ENCODE results near the gene SIGLEC14. TPM values are rescaled to one million over a fixed set of nuclear protein-coding genes. Genes with fewer than 3 reads are reported as not detected.
"Not testable (repeated sequence)": the region's sequence is repeated elsewhere in the genome, so short reads cannot be mapped to it uniquely, and the experiment has no call there.

Gene SIGLEC14
- total RNA-seq, 1 experiment from 2014 or later: not detected

DNA sequence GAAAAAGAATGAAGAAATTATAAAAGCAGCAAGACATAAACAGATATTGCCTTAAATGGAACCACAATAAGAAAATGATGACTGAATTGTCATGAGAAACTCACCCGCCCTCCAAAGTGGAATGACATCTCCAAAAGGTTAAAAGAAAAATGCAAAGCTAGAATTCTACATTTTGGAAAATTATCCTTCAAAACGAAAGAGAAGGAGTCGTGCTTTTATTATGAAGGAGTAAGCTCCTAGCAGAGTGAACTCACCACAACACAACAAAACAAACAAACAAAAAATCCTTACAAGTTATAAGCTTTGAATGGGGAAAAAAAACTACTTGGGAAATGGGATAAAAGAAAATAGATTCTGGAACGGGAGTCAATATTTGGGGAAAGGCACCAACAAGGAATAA, 6.7 kb downstream of the SIGLEC14 start:
- H3K27ac ChIP-seq (ENCODE audit: low read depth, low read length, poor library complexity, severe bottlenecking): no peak overlapping the region
- no peaks in the 10 kb centered on the region for H3K9me3 ChIP-seq (ENCODE audit: low read depth, low read length, poor library complexity, severe bottlenecking)
- CTCF ChIA-PET: interaction anchor here (0.6 kb wide), 1 partner anchor 17 kb away, joined by 4 read pairs; no protein-coding TSS in a partner anchor
- DNase-seq (ENCODE audit: low spot score): no peak
- BruUV-seq (replicated peaks): no TSS peak
- TF ChIP-seq EZH2 (IDR thresholded peaks at IDR 0.05; ENCODE audit: borderline replicate concordance, low read depth, low read length, poor library complexity, severe bottlenecking): no peak
- TF ChIP-seq, protein P1, sequence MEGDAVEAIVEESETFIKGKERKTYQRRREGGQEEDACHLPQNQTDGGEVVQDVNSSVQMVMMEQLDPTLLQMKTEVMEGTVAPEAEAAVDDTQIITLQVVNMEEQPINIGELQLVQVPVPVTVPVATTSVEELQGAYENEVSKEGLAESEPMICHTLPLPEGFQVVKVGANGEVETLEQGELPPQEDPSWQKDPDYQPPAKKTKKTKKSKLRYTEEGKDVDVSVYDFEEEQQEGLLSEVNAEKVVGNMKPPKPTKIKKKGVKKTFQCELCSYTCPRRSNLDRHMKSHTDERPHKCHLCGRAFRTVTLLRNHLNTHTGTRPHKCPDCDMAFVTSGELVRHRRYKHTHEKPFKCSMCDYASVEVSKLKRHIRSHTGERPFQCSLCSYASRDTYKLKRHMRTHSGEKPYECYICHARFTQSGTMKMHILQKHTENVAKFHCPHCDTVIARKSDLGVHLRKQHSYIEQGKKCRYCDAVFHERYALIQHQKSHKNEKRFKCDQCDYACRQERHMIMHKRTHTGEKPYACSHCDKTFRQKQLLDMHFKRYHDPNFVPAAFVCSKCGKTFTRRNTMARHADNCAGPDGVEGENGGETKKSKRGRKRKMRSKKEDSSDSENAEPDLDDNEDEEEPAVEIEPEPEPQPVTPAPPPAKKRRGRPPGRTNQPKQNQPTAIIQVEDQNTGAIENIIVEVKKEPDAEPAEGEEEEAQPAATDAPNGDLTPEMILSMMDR (conservative IDR thresholded peaks at IDR 0.05; ENCODE audit: low read depth, low read length): no peak
- H3K4me1 ChIP-seq (ENCODE audit: insufficient read depth, low read length, poor library complexity, severe bottlenecking): no peaks in the 10 kb centered on the region
- POLR2A ChIA-PET (ENCODE audit: low non-redundant PET): no interaction called here
- peaks cover 14% of the 10 kb centered on the region for H3K27me3 ChIP-seq (replicated peaks; ENCODE audit: insufficient read depth, low read depth, low read length, poor library complexity)
- H3K36me3 ChIP-seq (ENCODE audit: insufficient read depth, low read length, poor library complexity, severe bottlenecking): no peaks in the 10 kb centered on the region
- H3K4me3 ChIP-seq (ENCODE audit: low read depth, low read length, poor library complexity, severe bottlenecking): no peak overlapping the region
- intact Hi-C loops (cut with micrococcal nuclease; ENCODE audit: unreplicated experiment): no loop called here

DNA sequence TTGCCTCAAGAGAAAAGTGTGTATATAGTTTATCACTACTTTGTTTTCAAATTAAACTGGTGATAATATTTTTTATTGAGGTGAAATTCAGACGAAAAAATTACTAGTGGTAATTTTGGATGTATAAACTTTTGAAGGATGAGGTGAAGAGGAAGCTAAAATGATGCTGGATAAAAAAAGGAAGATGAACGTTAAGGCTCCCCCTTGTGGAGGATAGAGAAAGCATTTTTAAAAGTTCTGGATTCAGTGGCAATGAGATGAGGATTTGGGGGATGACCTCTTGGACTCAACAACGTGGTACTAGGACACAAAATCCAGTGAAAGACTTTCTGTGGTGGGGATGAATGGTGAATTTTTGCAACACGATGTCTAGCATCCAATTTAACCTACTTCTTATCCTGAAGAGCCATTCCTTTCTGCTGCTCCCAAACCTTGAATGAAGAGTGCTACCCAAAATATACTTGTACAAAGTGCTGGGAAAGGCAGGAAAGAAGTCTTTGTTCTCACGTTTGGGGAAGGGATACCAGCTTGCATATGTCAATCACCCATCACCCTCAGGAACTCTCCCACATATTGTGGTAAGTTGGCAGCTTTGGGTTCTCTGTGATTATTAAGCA, 9.2 kb downstream of the SIGLEC14 start:
- TF ChIP-seq EZH2 (IDR thresholded peaks at IDR 0.05; ENCODE audit: borderline replicate concordance, low read depth, low read length, poor library complexity, severe bottlenecking): no peak
- TF ChIP-seq, protein P1 (conservative IDR thresholded peaks at IDR 0.05; ENCODE audit: low read depth, low read length): peak; percentile 48
- Histone ChIP-seq H3K27me3 (replicated peaks; ENCODE audit: insufficient read depth, low read depth, low read length, poor library complexity) (peaks cover 14% of the 10 kb centered on the region), H3K9me3 (ENCODE audit: low read depth, low read length, poor library complexity, severe bottlenecking) (no peaks in the 10 kb centered on the region), H3K4me1 (ENCODE audit: insufficient read depth, low read length, poor library complexity, severe bottlenecking) (no peaks in the 10 kb centered on the region), H3K36me3 (ENCODE audit: insufficient read depth, low read length, poor library complexity, severe bottlenecking) (no peaks in the 10 kb centered on the region), H3K4me3 (ENCODE audit: low read depth, low read length, poor library complexity, severe bottlenecking) (no peak overlapping the region), H3K27ac (ENCODE audit: low read depth, low read length, poor library complexity, severe bottlenecking) (no peak overlapping the region)
- CTCF ChIA-PET: interaction anchor here (1.3 kb wide), 1 partner anchor 19 kb away, joined by 3 read pairs; no protein-coding TSS in a partner anchor
- no TSS peak for BruUV-seq (replicated peaks)
- POLR2A ChIA-PET (ENCODE audit: low non-redundant PET): no interaction called here
- intact Hi-C loops (cut with micrococcal nuclease; ENCODE audit: unreplicated experiment): no loop called here
- no peak for DNase-seq (ENCODE audit: low spot score)

DNA sequence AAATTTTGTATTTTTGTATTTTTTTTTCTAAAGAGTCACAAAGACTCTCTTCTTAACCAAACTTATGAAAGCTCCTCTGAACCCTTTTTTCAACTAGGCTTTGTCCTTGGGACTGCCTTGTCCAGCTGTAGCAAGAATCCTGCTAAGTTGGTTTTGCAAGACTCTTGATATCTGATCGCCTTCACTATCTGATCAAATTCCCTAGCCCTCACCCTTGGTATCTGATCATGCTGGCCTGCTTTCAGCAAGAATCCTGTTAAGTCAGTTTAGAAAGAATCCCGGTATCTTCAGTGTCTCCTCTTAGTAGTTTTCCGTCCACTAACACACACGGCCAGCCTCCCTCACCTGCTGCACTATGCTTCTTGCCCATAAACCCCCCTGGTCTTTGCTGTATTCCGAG, 14.5 kb downstream of the SIGLEC14 start:
- no peak for DNase-seq (ENCODE audit: low spot score)
- H3K9me3 ChIP-seq (ENCODE audit: low read depth, low read length, poor library complexity, severe bottlenecking): no peaks in the 10 kb centered on the region
- peaks cover 31% of the 10 kb centered on the region for H3K27me3 ChIP-seq (replicated peaks; ENCODE audit: insufficient read depth, low read depth, low read length, poor library complexity)
- no peaks in the 10 kb centered on the region for H3K4me1 ChIP-seq (ENCODE audit: insufficient read depth, low read length, poor library complexity, severe bottlenecking)
- no TSS peak for BruUV-seq (replicated peaks)
- POLR2A ChIA-PET (ENCODE audit: low non-redundant PET): interaction anchor here (0.8 kb wide), 1 partner anchor 17 kb away, joined by 11 read pairs; no protein-coding TSS in a partner anchor
- CTCF ChIA-PET: no interaction called here
- no peak overlapping the region for H3K4me3 ChIP-seq (ENCODE audit: low read depth, low read length, poor library complexity, severe bottlenecking)
- H3K27ac ChIP-seq (ENCODE audit: low read depth, low read length, poor library complexity, severe bottlenecking): no peak overlapping the region
- intact Hi-C loops (cut with micrococcal nuclease; ENCODE audit: unreplicated experiment): no loop called here
- TF ChIP-seq EZH2 (IDR thresholded peaks at IDR 0.05; ENCODE audit: borderline replicate concordance, low read depth, low read length, poor library complexity, severe bottlenecking): no peak
- TF ChIP-seq, protein P1 (conservative IDR thresholded peaks at IDR 0.05; ENCODE audit: low read depth, low read length): no peak
- H3K36me3 ChIP-seq (ENCODE audit: insufficient read depth, low read length, poor library complexity, severe bottlenecking): no peaks in the 10 kb centered on the region

DNA sequence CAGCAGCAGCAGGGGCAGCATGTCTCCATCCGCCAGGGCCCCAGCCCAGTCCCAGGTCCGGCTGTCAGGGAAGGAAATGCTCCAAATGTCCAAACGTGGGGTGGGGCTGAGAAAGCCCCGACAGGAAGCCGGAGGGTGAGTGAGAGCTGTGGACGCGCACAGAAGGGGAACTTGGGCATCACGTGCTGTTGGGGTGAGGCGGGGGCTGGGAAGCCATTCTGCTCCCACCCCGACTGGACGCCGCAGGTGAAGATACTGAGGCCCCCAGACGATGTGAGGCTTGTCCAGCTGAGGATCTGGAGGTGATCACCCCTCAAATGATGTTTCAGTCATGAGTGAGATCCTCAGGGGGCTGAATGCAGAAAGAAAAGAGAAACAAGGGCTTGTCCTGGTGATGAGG, 16.3 kb downstream of the SIGLEC14 start, which contains the start of gene SIGLEC5:
Gene SIGLEC5 (minus strand): TSS at position 87 of the 400 bp plus-strand sequence. CDS start 66 bp downstream, at position 21.
- CTCF ChIA-PET; POLR2A ChIA-PET (ENCODE audit: low non-redundant PET); BruUV-seq (replicated peaks); DNase-seq (ENCODE audit: low spot score); intact Hi-C loops (cut with micrococcal nuclease; ENCODE audit: unreplicated experiment); H3K27ac ChIP-seq (ENCODE audit: low read depth, low read length, poor library complexity, severe bottlenecking); H3K36me3 ChIP-seq (ENCODE audit: insufficient read depth, low read length, poor library complexity, severe bottlenecking); H3K4me3 ChIP-seq (ENCODE audit: low read depth, low read length, poor library complexity, severe bottlenecking); H3K9me3 ChIP-seq (ENCODE audit: low read depth, low read length, poor library complexity, severe bottlenecking); H3K4me1 ChIP-seq (ENCODE audit: insufficient read depth, low read length, poor library complexity, severe bottlenecking): not testable (repeated sequence)
- H3K27me3 ChIP-seq (replicated peaks; ENCODE audit: insufficient read depth, low read depth, low read length, poor library complexity): peaks cover 43% of the 10 kb centered on the region
